ENCODE measurements around the gene EEFSEC.

GRCh38 chr3:128388932-128389331 lies 235.7 kb downstream of the EEFSEC start:
- no peak for TF ChIP-seq CTCF (conservative IDR thresholded peaks at IDR 0.05; ENCODE audit: low read depth, low read length)
- no peak for TF ChIP-seq EZH2 (IDR thresholded peaks at IDR 0.05; ENCODE audit: low read length, unreplicated experiment)
- no peak for TF ChIP-seq EZH2phosphoT487 (IDR thresholded peaks at IDR 0.05; ENCODE audit: borderline replicate concordance, low read length)

Measured in PC-3 (cell line).